GM12801 (cell line): Measurements from ENCODE around the gene ANG.

ENCODE experiments used
- TF ChIP-seq, protein P1 (sequence below): IDR thresholded peaks from one replicate; pipeline ENCODE4 v1.5.1; 2011; ENCODE audit warnings: control low read depth; ENCODE audit not compliant: insufficient read length; ENCODE audit errors: extremely low read depth

Gene ANG

GRCh38 chr14:20712904-20713303 lies 24.3 kb downstream of the ANG start:
- TF ChIP-seq, protein P1, sequence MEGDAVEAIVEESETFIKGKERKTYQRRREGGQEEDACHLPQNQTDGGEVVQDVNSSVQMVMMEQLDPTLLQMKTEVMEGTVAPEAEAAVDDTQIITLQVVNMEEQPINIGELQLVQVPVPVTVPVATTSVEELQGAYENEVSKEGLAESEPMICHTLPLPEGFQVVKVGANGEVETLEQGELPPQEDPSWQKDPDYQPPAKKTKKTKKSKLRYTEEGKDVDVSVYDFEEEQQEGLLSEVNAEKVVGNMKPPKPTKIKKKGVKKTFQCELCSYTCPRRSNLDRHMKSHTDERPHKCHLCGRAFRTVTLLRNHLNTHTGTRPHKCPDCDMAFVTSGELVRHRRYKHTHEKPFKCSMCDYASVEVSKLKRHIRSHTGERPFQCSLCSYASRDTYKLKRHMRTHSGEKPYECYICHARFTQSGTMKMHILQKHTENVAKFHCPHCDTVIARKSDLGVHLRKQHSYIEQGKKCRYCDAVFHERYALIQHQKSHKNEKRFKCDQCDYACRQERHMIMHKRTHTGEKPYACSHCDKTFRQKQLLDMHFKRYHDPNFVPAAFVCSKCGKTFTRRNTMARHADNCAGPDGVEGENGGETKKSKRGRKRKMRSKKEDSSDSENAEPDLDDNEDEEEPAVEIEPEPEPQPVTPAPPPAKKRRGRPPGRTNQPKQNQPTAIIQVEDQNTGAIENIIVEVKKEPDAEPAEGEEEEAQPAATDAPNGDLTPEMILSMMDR = no peak

DNA sequence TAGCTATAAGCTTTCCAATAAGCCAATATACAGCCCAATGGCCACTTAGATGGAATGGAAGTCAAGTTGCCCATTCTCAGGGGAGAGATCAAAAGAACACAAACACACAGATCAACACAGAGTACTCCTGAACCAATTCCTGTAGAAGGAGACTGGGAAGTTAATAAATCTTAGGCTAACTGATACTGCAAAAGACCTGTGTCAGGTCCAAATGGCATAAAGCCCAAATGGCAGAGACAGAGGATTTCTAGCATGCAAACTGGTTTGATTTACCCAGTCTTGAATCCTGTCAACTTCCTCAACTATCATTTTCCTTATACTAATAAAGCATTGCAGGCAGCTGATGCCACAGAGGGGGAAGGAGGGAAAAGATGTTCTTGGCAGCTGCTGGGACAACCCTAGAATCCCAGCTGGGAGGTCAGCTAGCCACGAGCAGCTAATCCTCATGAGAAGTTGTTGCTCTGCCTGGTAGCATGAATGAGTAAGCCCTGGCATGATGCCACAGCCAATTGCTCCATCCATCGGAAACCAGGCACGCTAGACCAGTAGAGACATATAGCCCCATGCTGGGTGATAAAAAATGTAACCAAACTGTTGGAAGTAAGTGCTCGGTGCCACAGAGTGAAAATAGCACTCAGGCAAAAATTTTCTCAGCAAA lies 26.2 kb downstream of the ANG start:
- TF ChIP-seq, protein P1 = no peak

GRCh38 chr14:20719777-20720176 lies 31.2 kb downstream of the ANG start:
- TF ChIP-seq, protein P1 = no peak

DNA sequence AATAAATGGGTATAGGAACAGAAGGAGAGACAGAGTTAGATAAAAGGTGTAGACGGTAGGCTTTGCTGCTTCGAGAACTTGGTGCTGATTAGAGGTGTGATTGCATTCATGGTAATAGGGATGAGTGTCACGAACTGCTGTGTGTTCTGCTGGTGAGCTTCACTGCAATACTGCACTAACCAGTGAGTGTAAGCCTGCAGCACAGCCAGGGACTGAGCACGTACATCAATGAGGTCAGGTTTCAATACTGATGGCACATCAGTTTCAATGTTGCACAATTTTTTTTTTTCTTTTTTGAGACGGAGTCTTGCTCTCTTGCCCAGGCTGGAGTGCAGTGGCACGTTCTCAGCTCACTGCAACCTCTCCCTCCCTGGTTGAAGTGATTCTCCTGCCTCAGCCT lies 32.2 kb downstream of the ANG start:
- TF ChIP-seq, protein P1 = no peak

GRCh38 chr14:20722016-20722415 lies 33.5 kb downstream of the ANG start:
- TF ChIP-seq, protein P1 = no peak

DNA sequence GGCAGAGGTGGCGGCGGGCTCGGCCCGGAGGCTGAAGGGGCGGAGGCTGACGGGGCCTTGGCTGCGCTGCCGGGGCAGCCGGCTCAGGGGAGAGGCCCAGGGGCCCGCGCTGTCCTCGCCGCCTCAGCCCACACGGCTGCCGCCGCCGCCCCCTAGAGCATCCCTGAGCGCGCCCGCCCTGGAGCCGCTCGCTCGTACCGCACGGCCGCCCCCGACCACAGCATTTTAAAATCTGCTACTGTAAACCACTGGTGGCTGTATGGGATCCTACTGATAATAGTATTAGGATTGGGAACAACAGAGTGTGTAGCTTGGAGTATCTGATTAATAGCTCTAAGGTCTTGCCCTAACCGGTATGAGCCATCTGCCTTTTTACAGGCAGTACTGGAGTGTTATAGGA lies 34.9 kb downstream of the ANG start:
- TF ChIP-seq, protein P1 = no peak

DNA sequence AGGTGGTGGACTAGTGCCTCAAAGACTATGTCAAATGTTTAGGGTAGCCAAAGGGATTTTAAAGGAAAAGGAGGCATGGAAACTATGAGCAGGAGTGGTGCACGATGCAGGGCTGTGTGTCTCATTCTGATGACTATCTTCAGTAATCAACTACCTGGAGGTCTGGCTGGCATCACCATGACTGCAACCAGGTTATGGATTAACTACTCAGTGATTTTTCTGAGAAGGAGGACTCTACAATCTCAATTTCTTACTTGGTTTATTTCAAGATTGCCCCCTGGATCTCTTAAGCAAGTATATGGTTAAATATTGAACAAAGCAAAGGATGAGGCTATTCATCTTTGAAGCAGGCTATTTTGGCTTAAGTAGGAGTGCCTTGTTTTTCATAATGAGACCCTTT lies 38.0 kb downstream of the ANG start:
- TF ChIP-seq, protein P1 = no peak
